Measurements from ENCODE around the gene TMCO4.

TMCO4 gene

DNA sequence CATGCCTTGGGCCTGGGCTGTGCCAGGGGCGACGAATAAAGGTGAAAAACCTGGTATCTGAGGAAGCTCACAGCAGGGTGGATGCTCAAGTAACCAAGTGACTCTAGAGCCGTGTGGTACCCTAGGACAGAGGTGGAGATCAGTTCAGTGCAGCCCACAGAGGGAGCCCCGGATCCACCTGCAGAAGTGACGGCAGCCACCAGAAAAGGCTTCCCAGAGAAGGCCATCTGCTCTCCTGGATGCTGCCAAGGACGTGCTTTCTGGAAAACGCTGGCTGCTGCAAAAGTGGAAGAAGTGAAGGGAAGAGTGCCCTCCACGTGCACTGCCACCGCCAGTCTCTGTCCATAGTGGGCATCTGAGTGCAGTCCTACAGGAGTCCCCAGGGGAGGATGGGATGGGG is 27.7 kb downstream of the TMCO4 start:
- CTCF ChIA-PET: interaction anchor here (0.6 to 1.8 kb wide), 2 partner anchors 10 to 57 kb away, joined by 3 to 5 read pairs; no protein-coding TSS in a partner anchor

DNA sequence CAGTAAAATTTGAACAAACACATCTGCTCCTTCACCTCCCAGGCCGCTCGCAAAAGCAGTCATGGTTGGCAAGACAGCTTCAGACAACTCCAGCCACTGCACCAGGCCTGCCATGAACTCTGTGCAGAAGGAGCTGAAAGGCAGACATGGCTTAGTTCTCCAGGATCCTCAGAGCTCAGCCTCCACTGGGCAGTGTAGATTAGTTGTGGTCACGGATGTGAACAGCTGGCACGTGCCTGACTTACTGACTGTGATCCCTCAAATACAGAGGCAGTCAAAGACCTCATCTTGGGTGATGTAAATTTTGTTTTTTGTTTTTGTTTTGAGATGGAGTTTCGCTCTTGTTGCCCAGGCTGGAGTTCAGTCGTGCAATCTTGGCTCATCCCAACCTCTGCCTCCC is 28.4 kb downstream of the TMCO4 start:
- CTCF ChIA-PET: interaction anchor here (1.8 kb wide), 1 partner anchor 9 kb away, joined by 5 read pairs; no protein-coding TSS in a partner anchor
- H3K36me3 ChIP-seq (ENCODE audit: control insufficient read depth in 2 of 2, insufficient read depth in 1 of 2, low read length in 2 of 2): no peaks in the 10 kb centered on the region

More for the DNA sequence above, 27.7 kb downstream of the TMCO4 start:
- POLR2A ChIA-PET: no interaction called here
- TF ChIP-seq ZNF76 (tag by site-specific recombination; IDR thresholded peaks at IDR 0.05; ENCODE audit: borderline replicate concordance, low read depth): no peak
- TF ChIP-seq, protein P1, sequence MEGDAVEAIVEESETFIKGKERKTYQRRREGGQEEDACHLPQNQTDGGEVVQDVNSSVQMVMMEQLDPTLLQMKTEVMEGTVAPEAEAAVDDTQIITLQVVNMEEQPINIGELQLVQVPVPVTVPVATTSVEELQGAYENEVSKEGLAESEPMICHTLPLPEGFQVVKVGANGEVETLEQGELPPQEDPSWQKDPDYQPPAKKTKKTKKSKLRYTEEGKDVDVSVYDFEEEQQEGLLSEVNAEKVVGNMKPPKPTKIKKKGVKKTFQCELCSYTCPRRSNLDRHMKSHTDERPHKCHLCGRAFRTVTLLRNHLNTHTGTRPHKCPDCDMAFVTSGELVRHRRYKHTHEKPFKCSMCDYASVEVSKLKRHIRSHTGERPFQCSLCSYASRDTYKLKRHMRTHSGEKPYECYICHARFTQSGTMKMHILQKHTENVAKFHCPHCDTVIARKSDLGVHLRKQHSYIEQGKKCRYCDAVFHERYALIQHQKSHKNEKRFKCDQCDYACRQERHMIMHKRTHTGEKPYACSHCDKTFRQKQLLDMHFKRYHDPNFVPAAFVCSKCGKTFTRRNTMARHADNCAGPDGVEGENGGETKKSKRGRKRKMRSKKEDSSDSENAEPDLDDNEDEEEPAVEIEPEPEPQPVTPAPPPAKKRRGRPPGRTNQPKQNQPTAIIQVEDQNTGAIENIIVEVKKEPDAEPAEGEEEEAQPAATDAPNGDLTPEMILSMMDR (tag by site-specific recombination; IDR thresholded peaks at IDR 0.05): 0 out of 2 replicates have a peak, but pooled peaks have one; percentile 22
- Histone ChIP-seq H3K4me3 (ENCODE audit: low read depth, low read length) (no peak overlapping the region), H3K36me3 (ENCODE audit: control insufficient read depth in 2 of 2, insufficient read depth in 1 of 2, low read length in 2 of 2) (no peaks in the 10 kb centered on the region), H3K27ac (ENCODE audit: extremely low read depth, low read depth, low read length) (no peak overlapping the region), H3K9me3 (ENCODE audit: control insufficient read depth, insufficient read depth, low read depth, low read length) (no peaks in the 10 kb centered on the region), H3K4me1 (ENCODE audit: control insufficient read depth, insufficient read depth, low read length) (no peaks in the 10 kb centered on the region)

DNA sequence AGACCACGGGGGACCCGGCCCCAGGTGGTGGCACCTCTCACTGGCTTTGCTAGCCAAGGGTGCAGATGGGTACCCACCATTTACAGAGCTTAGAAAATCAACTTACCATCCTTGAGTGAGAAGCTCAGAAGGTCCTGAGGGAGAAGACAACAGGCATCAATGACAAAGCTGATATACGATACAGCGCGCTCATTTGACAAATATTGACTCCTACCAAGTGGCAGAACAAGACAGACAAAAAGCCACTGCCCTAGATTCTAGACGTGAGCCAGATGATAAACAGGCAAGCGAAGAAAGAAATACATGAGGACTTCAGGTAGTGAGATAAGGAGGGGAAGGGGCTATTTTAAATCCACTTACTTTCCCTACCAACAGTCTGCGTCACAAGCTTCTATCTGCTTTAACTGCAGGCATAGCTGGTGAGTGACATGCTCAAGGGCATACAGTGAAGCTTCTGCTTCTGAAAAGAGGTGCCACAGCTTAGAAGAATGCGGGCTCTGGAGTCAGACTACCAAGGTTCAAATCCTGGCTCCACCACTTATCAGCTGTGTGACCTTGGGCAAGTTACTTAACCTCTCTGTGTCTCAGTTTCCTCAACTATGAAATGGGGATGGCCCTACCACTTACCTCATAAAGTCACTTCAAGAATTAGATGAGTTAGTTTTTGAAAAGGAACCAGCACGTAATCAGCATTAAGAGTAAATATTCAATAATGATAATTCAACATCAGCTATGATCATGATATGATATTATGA is 29.1 kb downstream of the TMCO4 start:
- no peaks in the 10 kb centered on the region for H3K36me3 ChIP-seq (ENCODE audit: control insufficient read depth in 2 of 2, insufficient read depth in 1 of 2, low read length in 2 of 2)
- POLR2A ChIA-PET: no interaction called here
- CTCF ChIA-PET: interaction anchor here (0.6 to 1.0 kb wide), 3 partner anchors 9 to 288 kb away, joined by 3 to 6 read pairs (median 3); no protein-coding TSS in a partner anchor
- no peaks in the 10 kb centered on the region for H3K9me3 ChIP-seq (ENCODE audit: control insufficient read depth, insufficient read depth, low read depth, low read length)
- H3K27ac ChIP-seq (ENCODE audit: extremely low read depth, low read depth, low read length): no peak overlapping the region
- TF ChIP-seq ZNF768 (tag by site-specific recombination; IDR thresholded peaks at IDR 0.05) (peak; percentile 73; the same call in 1 of the 2 replicates), ZSCAN23 (tag by site-specific recombination; IDR thresholded peaks at IDR 0.05) (no peak)
- H3K4me1 ChIP-seq (ENCODE audit: control insufficient read depth, insufficient read depth, low read length): no peaks in the 10 kb centered on the region
- H3K4me3 ChIP-seq (ENCODE audit: low read depth, low read length): no peak overlapping the region

More for the DNA sequence above, 28.4 kb downstream of the TMCO4 start:
- POLR2A ChIA-PET: no interaction called here
- Histone ChIP-seq H3K4me1 (ENCODE audit: control insufficient read depth, insufficient read depth, low read length) (no peaks in the 10 kb centered on the region), H3K27ac (ENCODE audit: extremely low read depth, low read depth, low read length) (no peak overlapping the region), H3K4me3 (ENCODE audit: low read depth, low read length) (no peak overlapping the region), H3K9me3 (ENCODE audit: control insufficient read depth, insufficient read depth, low read depth, low read length) (no peaks in the 10 kb centered on the region)
- TF ChIP-seq SETDB1 (IDR thresholded peaks at IDR 0.05; ENCODE audit: insufficient read length, low read length): no peak
- no peak for TF ChIP-seq ZNF174 (tag by site-specific recombination; IDR thresholded peaks at IDR 0.05)
- TF ChIP-seq TCF7L2 (IDR thresholded peaks at IDR 0.05; ENCODE audit: borderline replicate concordance, low read depth, low read length): no peak
- TF ChIP-seq GLIS1 (tag by site-specific recombination; IDR thresholded peaks at IDR 0.05): no peak
- no peak for TF ChIP-seq ZNF423 (tag by site-specific recombination; IDR thresholded peaks at IDR 0.05)
- TF ChIP-seq ZNF10 (tag by site-specific recombination; IDR thresholded peaks at IDR 0.05): no peak
- TF ChIP-seq, protein P2, sequence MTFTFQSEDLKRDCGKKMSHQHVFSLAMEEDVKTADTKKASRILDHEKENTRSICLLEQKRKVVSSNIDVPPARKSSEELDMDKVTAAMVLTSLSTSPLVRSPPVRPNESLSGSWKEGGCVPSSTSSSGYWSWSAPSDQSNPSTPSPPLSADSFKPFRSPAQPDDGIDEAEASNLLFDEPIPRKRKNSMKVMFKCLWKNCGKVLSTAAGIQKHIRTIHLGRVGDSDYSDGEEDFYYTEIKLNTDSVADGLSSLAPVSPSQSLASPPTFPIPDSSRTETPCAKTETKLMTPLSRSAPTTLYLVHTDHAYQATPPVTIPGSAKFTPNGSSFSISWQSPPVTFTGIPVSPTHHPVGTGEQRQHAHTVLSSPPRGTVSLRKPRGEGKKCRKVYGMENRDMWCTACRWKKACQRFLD (tag by site-specific recombination; IDR thresholded peaks at IDR 0.05): no peak
- TF ChIP-seq ZNF114 (tag by site-specific recombination; IDR thresholded peaks at IDR 0.05): no peak
- TF ChIP-seq, protein P3, sequence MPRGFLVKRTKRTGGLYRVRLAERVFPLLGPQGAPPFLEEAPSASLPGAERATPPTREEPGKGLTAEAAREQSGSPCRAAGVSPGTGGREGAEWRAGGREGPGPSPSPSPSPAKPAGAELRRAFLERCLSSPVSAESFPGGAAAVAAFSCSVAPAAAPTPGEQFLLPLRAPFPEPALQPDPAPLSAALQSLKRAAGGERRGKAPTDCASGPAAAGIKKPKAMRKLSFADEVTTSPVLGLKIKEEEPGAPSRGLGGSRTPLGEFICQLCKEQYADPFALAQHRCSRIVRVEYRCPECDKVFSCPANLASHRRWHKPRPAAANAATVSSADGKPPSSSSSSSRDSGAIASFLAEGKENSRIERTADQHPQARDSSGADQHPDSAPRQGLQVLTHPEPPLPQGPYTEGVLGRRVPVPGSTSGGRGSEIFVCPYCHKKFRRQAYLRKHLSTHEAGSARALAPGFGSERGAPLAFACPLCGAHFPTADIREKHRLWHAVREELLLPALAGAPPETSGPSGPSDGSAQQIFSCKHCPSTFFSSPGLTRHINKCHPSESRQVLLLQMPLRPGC (tag by site-specific recombination; IDR thresholded peaks at IDR 0.05): no peak
- no peak for TF ChIP-seq ZEB2 (tag by site-specific recombination; IDR thresholded peaks at IDR 0.05)
- no peak for TF ChIP-seq ZNF202 (tag by site-specific recombination; IDR thresholded peaks at IDR 0.05; ENCODE audit: borderline replicate concordance)
- no peak for TF ChIP-seq ZNF223 (tag by site-specific recombination; IDR thresholded peaks at IDR 0.05)
